GM12878 (cell line): ENCODE measurements around the gene MYD88. TPM values are rescaled to one million over a fixed set of nuclear protein-coding genes. Genes with fewer than 3 reads are reported as not detected.

Source experiments
- BMI1 ChIP-seq: fragments of 450-650 bp; IDR thresholded peaks from 2 replicates; pipeline ENCODE4 v1.6.1; 2016; ENCODE audit warnings: mild to moderate bottlenecking, moderate library complexity, borderline replicate concordance
- CBFB ChIP-seq: IDR thresholded peaks from 2 replicates; pipeline ENCODE4 v1.6.1; 2016; ENCODE audit warnings: antibody characterized with exemption, low read depth
- CEBPZ ChIP-seq: fragments of 150-350 bp; IDR thresholded peaks from 2 replicates; pipeline ENCODE4 v1.6.1; 2016; ENCODE audit warnings: low read depth, low read length
- EED ChIP-seq: sonication (generic); IDR thresholded peaks from 2 replicates; pipeline ENCODE4 v1.6.1; 2016; ENCODE audit warnings: antibody characterized with exemption, low read depth
- EGR1 ChIP-seq, 2 experiments: IDR thresholded peaks; 1 replicate in 1 of 2; 2 replicates in 1 of 2; pipeline ENCODE4 v1.6.1; 2011 to 2012; ENCODE audit warnings: low read depth in 2 of 2, low read length in 2 of 2, borderline replicate concordance in 1 of 2, mild to moderate bottlenecking in 1 of 2, moderate library complexity in 1 of 2
- IKZF1 ChIP-seq: fragments of 450-650 bp; conservative IDR thresholded peaks from 2 replicates; pipeline ENCODE4 v1.6.1; 2017; ENCODE audit warnings: antibody characterized with exemption, mild to moderate bottlenecking
- MEF2B ChIP-seq: fragments of 450-650 bp; IDR thresholded peaks from 2 replicates; pipeline ENCODE4 v1.6.1; 2018; ENCODE audit warnings: mild to moderate bottlenecking, moderate library complexity; ENCODE audit not compliant: partially characterized antibody, poor library complexity, severe bottlenecking
- MYB ChIP-seq: fragments of 150-350 bp; IDR thresholded peaks from 2 replicates; pipeline ENCODE4 v1.6.1; 2014; ENCODE audit warnings: mild to moderate bottlenecking, low read depth, low read length, borderline replicate concordance
- NFYA ChIP-seq: IDR thresholded peaks from 2 replicates; pipeline ENCODE4 v1.6.1; 2011; ENCODE audit warnings: low read depth, mild to moderate bottlenecking, low read length, improper control_type of control experiment, borderline replicate concordance
- SIX5 ChIP-seq: IDR thresholded peaks from 2 replicates; pipeline ENCODE4 v1.6.1; 2011; ENCODE audit warnings: mild to moderate bottlenecking, low read depth, low read length, moderate library complexity; ENCODE audit not compliant: severe bottlenecking
- STAT3 ChIP-seq: IDR thresholded peaks from 2 replicates; pipeline ENCODE4 v1.6.1; 2011; ENCODE audit warnings: low read depth, low read length, improper control_type of control experiment
- SUPT20H ChIP-seq: IDR thresholded peaks from 2 replicates; pipeline ENCODE4 v1.6.1; 2011; ENCODE audit warnings: low read depth, mild to moderate bottlenecking, low read length, moderate library complexity, borderline replicate concordance; ENCODE audit not compliant: control insufficient read depth
- WRNIP1 ChIP-seq: IDR thresholded peaks from 2 replicates; pipeline ENCODE4 v1.6.1; 2011; ENCODE audit warnings: low read depth, low read length, improper control_type of control experiment, borderline replicate concordance
- ZNF592 ChIP-seq: fragments of 450-650 bp; IDR thresholded peaks from 2 replicates; pipeline ENCODE4 v1.6.1; 2017; ENCODE audit warnings: mild to moderate bottlenecking, moderate library complexity
- polyA plus RNA-seq, 11 experiments: library from polyadenylated mRNA; depleted of rRNA in 4 of 11; unstranded in 6 of 11; stranded (reverse) in 5 of 11; fragments of >200 nt; fragmentation: Nextera tagmentation in 4 of 11; fragmentation: Illumina TruSeq in 1 of 11; extraction: Ambion mirVana in 4 of 11; extraction: Trizol in 1 of 11; gene quantifications; 1 replicate in 1 of 11; 2 replicates in 10 of 11; pipeline versions ENCODE4 v1.2.1 to v1.2.3, GENCODE V29; 2011 to 2016; ENCODE audit warnings: inconsistent platforms in 2 of 11, missing spikeins in 2 of 11, low read depth in 1 of 11
- total RNA-seq, 4 experiments: library from RNA; depleted of rRNA in 3 of 4; stranded (reverse); fragments of >200 nt in 3 of 4; fragmentation: Illumina TruSeq in 1 of 4; extraction: Trizol in 1 of 4; gene quantifications; 2 replicates each; pipeline versions ENCODE4 v1.2.1 to v1.2.3, GENCODE V29; 2013 to 2021
- TF ChIP-seq, protein P1 (sequence below): IDR thresholded peaks from 2 replicates; pipeline ENCODE4 v1.6.1; 2012; ENCODE audit warnings: improper control_type of control experiment, low read depth, low read length; ENCODE audit not compliant: insufficient replicate concordance

Gene MYD88
- total and polyA plus RNA-seq, 10 of the 15 experiments (the other 5 are each of a cell fraction or from before 2014, with no cell fraction given) = 5.5 to 84.8 (median 67.5) TPM

DNA sequence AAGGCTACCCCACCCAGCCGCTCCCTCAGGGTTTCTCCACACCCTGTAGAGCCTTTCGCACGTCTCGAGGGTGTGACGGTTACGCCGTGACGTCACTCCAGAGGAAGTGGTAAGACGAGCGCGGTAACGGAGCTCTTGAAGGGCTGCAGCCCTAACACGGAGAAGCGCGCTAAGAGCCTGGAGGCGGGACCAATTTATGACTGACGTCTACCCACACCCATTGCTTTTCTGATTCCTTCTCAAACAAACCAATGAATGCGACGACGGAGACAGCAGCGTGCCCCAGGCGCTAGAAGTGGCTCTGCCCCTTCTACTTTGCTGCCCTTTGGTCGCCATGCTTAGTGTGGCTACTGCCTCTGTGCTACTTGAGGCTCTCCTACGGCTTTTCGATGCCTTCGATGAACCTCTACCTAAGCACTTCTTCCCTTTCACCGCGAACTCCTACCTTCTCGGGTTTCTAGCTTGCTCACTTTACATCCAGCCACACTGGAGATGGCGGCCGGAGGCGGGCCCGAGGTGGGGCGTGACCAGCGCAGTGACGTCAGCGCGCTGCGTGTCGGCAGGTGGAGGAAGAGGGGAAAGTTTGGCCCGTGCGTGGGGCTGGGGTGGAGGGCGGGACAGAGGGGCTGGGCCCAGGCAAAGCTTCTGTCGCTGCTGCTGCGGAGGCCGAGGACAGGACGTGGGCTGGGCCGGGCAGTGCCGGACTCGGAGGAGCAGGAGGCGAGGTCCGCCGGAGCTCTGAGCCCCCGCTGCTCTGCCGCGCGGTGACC lies 26.7 kb downstream of the MYD88 start, which contains the start of gene OXSR1 (continued):
- TF ChIP-seq, protein P1, sequence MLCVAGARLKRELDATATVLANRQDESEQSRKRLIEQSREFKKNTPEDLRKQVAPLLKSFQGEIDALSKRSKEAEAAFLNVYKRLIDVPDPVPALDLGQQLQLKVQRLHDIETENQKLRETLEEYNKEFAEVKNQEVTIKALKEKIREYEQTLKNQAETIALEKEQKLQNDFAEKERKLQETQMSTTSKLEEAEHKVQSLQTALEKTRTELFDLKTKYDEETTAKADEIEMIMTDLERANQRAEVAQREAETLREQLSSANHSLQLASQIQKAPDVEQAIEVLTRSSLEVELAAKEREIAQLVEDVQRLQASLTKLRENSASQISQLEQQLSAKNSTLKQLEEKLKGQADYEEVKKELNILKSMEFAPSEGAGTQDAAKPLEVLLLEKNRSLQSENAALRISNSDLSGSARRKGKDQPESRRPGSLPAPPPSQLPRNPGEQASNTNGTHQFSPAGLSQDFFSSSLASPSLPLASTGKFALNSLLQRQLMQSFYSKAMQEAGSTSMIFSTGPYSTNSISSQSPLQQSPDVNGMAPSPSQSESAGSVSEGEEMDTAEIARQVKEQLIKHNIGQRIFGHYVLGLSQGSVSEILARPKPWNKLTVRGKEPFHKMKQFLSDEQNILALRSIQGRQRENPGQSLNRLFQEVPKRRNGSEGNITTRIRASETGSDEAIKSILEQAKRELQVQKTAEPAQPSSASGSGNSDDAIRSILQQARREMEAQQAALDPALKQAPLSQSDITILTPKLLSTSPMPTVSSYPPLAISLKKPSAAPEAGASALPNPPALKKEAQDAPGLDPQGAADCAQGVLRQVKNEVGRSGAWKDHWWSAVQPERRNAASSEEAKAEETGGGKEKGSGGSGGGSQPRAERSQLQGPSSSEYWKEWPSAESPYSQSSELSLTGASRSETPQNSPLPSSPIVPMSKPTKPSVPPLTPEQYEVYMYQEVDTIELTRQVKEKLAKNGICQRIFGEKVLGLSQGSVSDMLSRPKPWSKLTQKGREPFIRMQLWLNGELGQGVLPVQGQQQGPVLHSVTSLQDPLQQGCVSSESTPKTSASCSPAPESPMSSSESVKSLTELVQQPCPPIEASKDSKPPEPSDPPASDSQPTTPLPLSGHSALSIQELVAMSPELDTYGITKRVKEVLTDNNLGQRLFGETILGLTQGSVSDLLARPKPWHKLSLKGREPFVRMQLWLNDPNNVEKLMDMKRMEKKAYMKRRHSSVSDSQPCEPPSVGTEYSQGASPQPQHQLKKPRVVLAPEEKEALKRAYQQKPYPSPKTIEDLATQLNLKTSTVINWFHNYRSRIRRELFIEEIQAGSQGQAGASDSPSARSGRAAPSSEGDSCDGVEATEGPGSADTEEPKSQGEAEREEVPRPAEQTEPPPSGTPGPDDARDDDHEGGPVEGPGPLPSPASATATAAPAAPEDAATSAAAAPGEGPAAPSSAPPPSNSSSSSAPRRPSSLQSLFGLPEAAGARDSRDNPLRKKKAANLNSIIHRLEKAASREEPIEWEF = peak; percentile 47
- TF ChIP-seq MEF2B = peak; percentile 51
- TF ChIP-seq SIX5 = peak; percentile 45
- TF ChIP-seq CBFB = peak; percentile 57
- TF ChIP-seq MYB = no peak
- TF ChIP-seq CEBPZ = peak; percentile 40; the same call in 1 of the 2 replicates
- peak; percentile 46 to 79; a peak in 2 of 3 replicates for TF ChIP-seq EGR1 (IDR thresholded peaks at IDR 0.05; ENCODE audit: borderline replicate concordance in 1 of 2, low read depth in 2 of 2, low read length in 2 of 2)
- peak; percentile 100 for TF ChIP-seq ZNF592
- peak; percentile 77 for TF ChIP-seq NFYA
- no peak; the same call in 1 of the 2 replicates for TF ChIP-seq EED
- TF ChIP-seq STAT3 = no peak
- no peak for TF ChIP-seq SUPT20H
- no peak for TF ChIP-seq WRNIP1
- no peak for TF ChIP-seq BMI1
- TF ChIP-seq IKZF1 = peak; percentile 71
